ENCODE measurements around the gene KIRREL3. TPM values are rescaled to one million over a fixed set of nuclear protein-coding genes. Genes with fewer than 3 reads are reported as not detected.

Gene KIRREL3
- total and polyA plus RNA-seq, 4 donors, result 0.02 to 0.71 (median 0.15) TPM; not detected in 1

DNA sequence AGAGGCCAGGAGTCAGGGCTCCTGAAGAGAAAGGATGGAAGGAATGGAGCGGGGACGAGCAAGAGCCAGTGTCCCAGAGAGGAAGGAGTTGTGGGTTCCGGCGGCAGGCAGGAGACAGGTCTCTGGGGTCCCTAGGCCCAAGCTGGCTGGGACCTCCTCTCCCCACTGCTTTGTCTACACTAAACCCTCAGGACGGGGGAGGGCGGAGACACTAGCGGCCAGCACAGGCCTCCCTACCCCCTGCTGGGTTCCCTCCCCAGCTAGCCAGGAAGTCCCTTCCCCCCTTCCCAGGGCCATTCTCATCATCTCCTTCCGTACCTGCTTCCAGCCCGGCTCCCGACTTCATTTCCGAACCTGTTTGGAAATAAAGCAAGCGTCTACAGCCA lies 565.6 kb downstream of the KIRREL3 start:
- WGBS, 2 donors, result 84 to 86% methylated on average over 12 of the region's 12 CpGs
- DNase-seq, result peak in 1 of 3 donors; percentile 37
- H3K36me3 ChIP-seq (ENCODE audit: control insufficient read depth in 4 of 4, insufficient read depth in 4 of 4, low read length in 4 of 4), result peaks cover 0 to 9% (median 0%) of the 10 kb centered on the region in 4 donors
- no peaks in the 10 kb centered on the region for H3K27me3 ChIP-seq (ENCODE audit: control insufficient read depth in 3 of 3, insufficient read depth in 3 of 3, low read length in 2 of 3)
- no peaks in the 10 kb centered on the region for H3K9me3 ChIP-seq (ENCODE audit: control insufficient read depth in 4 of 4, insufficient read depth in 3 of 4, low read length in 3 of 4)
- H3K27ac ChIP-seq (ENCODE audit: low read depth in 1 of 2, low read length in 1 of 2), result no peak overlapping the region
- no peak overlapping the region for H3K9ac ChIP-seq (ENCODE audit: insufficient read depth in 1 of 2, low read length in 2 of 2)
- TF ChIP-seq, protein P1, sequence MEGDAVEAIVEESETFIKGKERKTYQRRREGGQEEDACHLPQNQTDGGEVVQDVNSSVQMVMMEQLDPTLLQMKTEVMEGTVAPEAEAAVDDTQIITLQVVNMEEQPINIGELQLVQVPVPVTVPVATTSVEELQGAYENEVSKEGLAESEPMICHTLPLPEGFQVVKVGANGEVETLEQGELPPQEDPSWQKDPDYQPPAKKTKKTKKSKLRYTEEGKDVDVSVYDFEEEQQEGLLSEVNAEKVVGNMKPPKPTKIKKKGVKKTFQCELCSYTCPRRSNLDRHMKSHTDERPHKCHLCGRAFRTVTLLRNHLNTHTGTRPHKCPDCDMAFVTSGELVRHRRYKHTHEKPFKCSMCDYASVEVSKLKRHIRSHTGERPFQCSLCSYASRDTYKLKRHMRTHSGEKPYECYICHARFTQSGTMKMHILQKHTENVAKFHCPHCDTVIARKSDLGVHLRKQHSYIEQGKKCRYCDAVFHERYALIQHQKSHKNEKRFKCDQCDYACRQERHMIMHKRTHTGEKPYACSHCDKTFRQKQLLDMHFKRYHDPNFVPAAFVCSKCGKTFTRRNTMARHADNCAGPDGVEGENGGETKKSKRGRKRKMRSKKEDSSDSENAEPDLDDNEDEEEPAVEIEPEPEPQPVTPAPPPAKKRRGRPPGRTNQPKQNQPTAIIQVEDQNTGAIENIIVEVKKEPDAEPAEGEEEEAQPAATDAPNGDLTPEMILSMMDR (IDR thresholded peaks at IDR 0.05; ENCODE audit: control extremely low read depth, extremely low read depth), result no peak
- no peak overlapping the region for H3K4me3 ChIP-seq
- peaks cover 4 to 26% (median 14%) of the 10 kb centered on the region in 5 donors for H3K4me1 ChIP-seq (ENCODE audit: control insufficient read depth in 5 of 5, insufficient read depth in 5 of 5, low read length in 5 of 5)
- ATAC-seq (ENCODE audit: insufficient read depth, low FRiP score), result no peak

- Histone ChIP-seq H3K27ac (ENCODE audit: low read depth in 1 of 2, low read length in 1 of 2) (no peak overlapping the region), H3K36me3 (ENCODE audit: control insufficient read depth in 4 of 4, insufficient read depth in 4 of 4, low read length in 4 of 4) (peaks cover 0 to 9% (median 0%) of the 10 kb centered on the region in 4 donors), H3K4me1 (ENCODE audit: control insufficient read depth in 5 of 5, insufficient read depth in 5 of 5, low read length in 5 of 5) (peaks cover 4 to 26% (median 14%) of the 10 kb centered on the region in 5 donors), H3K27me3 (ENCODE audit: control insufficient read depth in 3 of 3, insufficient read depth in 3 of 3, low read length in 2 of 3) (no peaks in the 10 kb centered on the region), H3K9me3 (ENCODE audit: control insufficient read depth in 4 of 4, insufficient read depth in 3 of 4, low read length in 3 of 4) (no peaks in the 10 kb centered on the region), H3K9ac (ENCODE audit: insufficient read depth in 1 of 2, low read length in 2 of 2) (no peak overlapping the region), H3K4me3 (no peak overlapping the region)
- ATAC-seq (ENCODE audit: insufficient read depth, low FRiP score), result no peak
- WGBS, 2 donors, result 77 to 81% methylated on average over 15 to 16 of the region's 16 CpGs
- TF ChIP-seq, protein P1 (IDR thresholded peaks at IDR 0.05; ENCODE audit: control extremely low read depth, extremely low read depth), result no peak
- DNase-seq, result peak in 1 of 3 donors; percentile 48
These were observed 566.3 kb downstream of the KIRREL3 start for GRCh38 chr11:126433989-126434949.

DNA sequence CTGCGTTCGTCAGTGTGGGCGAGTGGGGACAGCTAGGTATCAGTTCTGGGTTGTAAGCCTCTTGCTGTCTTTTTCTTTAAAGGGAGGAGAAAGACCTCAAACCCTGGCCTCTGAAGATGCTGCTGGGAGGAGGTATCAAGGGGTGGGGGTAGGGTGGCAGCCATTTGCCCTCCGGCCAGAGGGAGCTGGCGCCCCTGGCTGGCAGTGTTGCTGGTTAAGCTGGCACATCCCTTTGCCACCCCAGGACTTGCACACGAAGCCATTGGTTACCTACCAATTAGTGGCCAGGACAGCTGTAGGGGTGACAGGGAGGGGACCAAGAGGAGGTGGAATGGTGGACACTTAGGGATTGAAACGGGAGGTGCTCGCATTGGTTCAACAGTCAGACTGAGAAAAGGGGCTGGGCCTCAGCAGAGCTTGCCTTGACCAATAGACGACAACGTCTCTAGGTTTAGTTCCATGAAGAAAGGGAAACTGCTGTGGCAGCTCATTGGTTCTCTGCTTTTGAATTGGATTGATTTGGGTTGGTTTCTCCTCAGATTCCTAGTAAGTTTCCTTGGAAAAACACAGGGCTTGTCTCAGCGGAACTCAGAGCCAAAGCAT lies 567.2 kb downstream of the KIRREL3 start:
- no peak overlapping the region for H3K9ac ChIP-seq (ENCODE audit: insufficient read depth in 1 of 2, low read length in 2 of 2)
- H3K27ac ChIP-seq (ENCODE audit: low read depth in 1 of 2, low read length in 1 of 2), result no peak overlapping the region
- H3K4me1 ChIP-seq (ENCODE audit: control insufficient read depth in 5 of 5, insufficient read depth in 5 of 5, low read length in 5 of 5), result peaks cover 4 to 21% (median 14%) of the 10 kb centered on the region in 5 donors
- TF ChIP-seq, protein P1 (IDR thresholded peaks at IDR 0.05; ENCODE audit: control extremely low read depth, extremely low read depth), result no peak
- 85 to 91% methylated on average over 11 of the region's 11 CpGs for WGBS, 2 donors
- no peaks in the 10 kb centered on the region for H3K27me3 ChIP-seq (ENCODE audit: control insufficient read depth in 3 of 3, insufficient read depth in 3 of 3, low read length in 2 of 3)
- H3K9me3 ChIP-seq (ENCODE audit: control insufficient read depth in 4 of 4, insufficient read depth in 3 of 4, low read length in 3 of 4), result no peaks in the 10 kb centered on the region
- no peak for ATAC-seq (ENCODE audit: insufficient read depth, low FRiP score)
- peaks cover 0 to 9% (median 0%) of the 10 kb centered on the region in 4 donors for H3K36me3 ChIP-seq (ENCODE audit: control insufficient read depth in 4 of 4, insufficient read depth in 4 of 4, low read length in 4 of 4)
- no peak overlapping the region for H3K4me3 ChIP-seq
- no peak for DNase-seq
